Measurements from ENCODE around the gene PDPN. TPM values are rescaled to one million over a fixed set of nuclear protein-coding genes. Genes with fewer than 3 reads are reported as not detected.

Gene PDPN
- polyA plus RNA-seq, 1 of the 3 experiments (the other 2 are of a cell fraction) = not detected

- Histone ChIP-seq H3K4me2 (no peak overlapping the region), H3K4me1 (ENCODE audit: control insufficient read depth in 1 of 2, insufficient read depth in 2 of 2, low read depth in 1 of 2, low read length in 1 of 2) (no peaks in the 10 kb centered on the region), H3K9me3 (no peaks in the 10 kb centered on the region), H3K79me2 (ENCODE audit: insufficient read depth) (no peaks in the 10 kb centered on the region), H3K4me3 (ENCODE audit: low read depth in 2 of 2, low read length in 1 of 2) (no peak overlapping the region), H2AFZ (ENCODE audit: low read depth) (no peak overlapping the region), H4K20me1 (ENCODE audit: insufficient read depth) (no peaks in the 10 kb centered on the region), H3F3A (replicated peaks; ENCODE audit: insufficient read depth) (no peaks in the 10 kb centered on the region), H3K27ac (ENCODE audit: low read depth in 2 of 2, low read length in 1 of 2) (no peak overlapping the region), H3K36me3 (replicated peaks in 1 of 2; ENCODE audit: control insufficient read depth in 1 of 2, insufficient read depth in 2 of 2, low read length in 1 of 2) (no peaks in the 10 kb centered on the region), H3K27me3 (ENCODE audit: insufficient read depth) (peaks cover 64% of the 10 kb centered on the region), H3K9ac (no peak overlapping the region), H3K9me2 (no peaks in the 10 kb centered on the region)
- 4% methylated on average over 11 of the region's 11 CpGs for WGBS (ENCODE audit: low lambda C conversion rate)
- no peak for TF ChIP-seq ELF1 (IDR thresholded peaks at IDR 0.05)
- TF ChIP-seq GATA2 (CRISPR knock-in tag; IDR thresholded peaks at IDR 0.05) = no peak
- TF ChIP-seq EZH2phosphoT487 (IDR thresholded peaks at IDR 0.05; ENCODE audit: borderline replicate concordance, low read depth) = no peak
- TF ChIP-seq USF2 (IDR thresholded peaks at IDR 0.05; ENCODE audit: borderline replicate concordance, low read depth, low read length) = no peak
- ChIA-PET POLR2A (no interaction called here), CTCF (no interaction called here)
- DNase-seq = no peak
Measured at GRCh38 chr1:13584876-13585611, 1.4 kb downstream of the PDPN start.

GRCh38 chr1:13585612-13585991 lies 2.0 kb downstream of the PDPN start:
- H3K9me3 ChIP-seq = no peaks in the 10 kb centered on the region
- no peak for DNase-seq
- H3K4me3 ChIP-seq (ENCODE audit: low read depth in 2 of 2, low read length in 1 of 2) = no peak overlapping the region
- no peak for TF ChIP-seq TEAD4 (IDR thresholded peaks at IDR 0.05; ENCODE audit: borderline replicate concordance, insufficient read depth)
- TF ChIP-seq SMC3 (IDR thresholded peaks at IDR 0.05; ENCODE audit: low read depth, low read length) = no peak
- TF ChIP-seq TCF12 (IDR thresholded peaks at IDR 0.05) = no peak
- no peak for TF ChIP-seq GABPA (IDR thresholded peaks at IDR 0.05; ENCODE audit: low read depth)
- TF ChIP-seq NFIC (IDR thresholded peaks at IDR 0.05; ENCODE audit: borderline replicate concordance) = no peak
- TF ChIP-seq CHD2 (IDR thresholded peaks at IDR 0.05; ENCODE audit: low read length, partially characterized antibody) = no peak
- no peak for TF ChIP-seq IRF3 (IDR thresholded peaks at IDR 0.05; ENCODE audit: low read depth, low read length)
- no peak for TF ChIP-seq EZH2phosphoT487 (IDR thresholded peaks at IDR 0.05; ENCODE audit: borderline replicate concordance, low read depth)
- TF ChIP-seq SIN3A (IDR thresholded peaks at IDR 0.05; ENCODE audit: borderline replicate concordance, low read depth, low read length) = no peak
- no peak overlapping the region for H3K27ac ChIP-seq (ENCODE audit: low read depth in 2 of 2, low read length in 1 of 2)
- 5% methylated on average over 9 of the region's 9 CpGs for WGBS (ENCODE audit: low lambda C conversion rate)
- H2AFZ ChIP-seq (ENCODE audit: low read depth) = no peak overlapping the region
- H3K4me1 ChIP-seq (ENCODE audit: control insufficient read depth in 1 of 2, insufficient read depth in 2 of 2, low read depth in 1 of 2, low read length in 1 of 2) = no peaks in the 10 kb centered on the region
- no peaks in the 10 kb centered on the region for H3K36me3 ChIP-seq (replicated peaks in 1 of 2; ENCODE audit: control insufficient read depth in 1 of 2, insufficient read depth in 2 of 2, low read length in 1 of 2)
- H4K20me1 ChIP-seq (ENCODE audit: insufficient read depth) = no peaks in the 10 kb centered on the region
- ChIA-PET POLR2A (no interaction called here), CTCF (no interaction called here)
- no peak overlapping the region for H3K9ac ChIP-seq
- H3K27me3 ChIP-seq (ENCODE audit: insufficient read depth) = peaks cover 66% of the 10 kb centered on the region
- no peaks in the 10 kb centered on the region for H3F3A ChIP-seq (replicated peaks; ENCODE audit: insufficient read depth)
- no peak overlapping the region for H3K4me2 ChIP-seq
- no peaks in the 10 kb centered on the region for H3K9me2 ChIP-seq
- no peaks in the 10 kb centered on the region for H3K79me2 ChIP-seq (ENCODE audit: insufficient read depth)
